Natural killer cell treated with Interleukin-12 subunit alpha and Interleukin-12 subunit beta and Interleukin-15 and Interleukin-18, amount 100 ng/mL, for 72 hours (primary cell): ENCODE results near the gene SENP6. TPM values are rescaled to one million over a fixed set of nuclear protein-coding genes. Genes with fewer than 3 reads are reported as not detected.
"Not testable (repeated sequence)": the region's sequence is repeated elsewhere in the genome, so short reads cannot be mapped to it uniquely, and the experiment has no call there.

Experiments used
- ATAC-seq, 2 donors: fragments of 150-1000 bp; cut with Tn5 transposase in 1 of 2; sonication (Bioruptor Pico), chemical (Tn5 transposase) in 1 of 2; 2 replicates each; pipeline ENCODE4 v1.10.0; 2021
- DNase-seq: peaks from one replicate; pipeline ENCODE4 v3.0.0; 2022; ENCODE audit warnings: low spot score
- H3K27ac Mint-ChIP-seq, 2 donors: 1 replicate in 1 of 2; 2 replicates in 1 of 2; pipeline ENCODE4 v1.8.0; 2022; ENCODE audit warnings: mixed read lengths in 2 of 2, mild to moderate bottlenecking in 1 of 2, moderate library complexity in 1 of 2
- H3K27me3 Mint-ChIP-seq, 2 donors: 1 replicate in 1 of 2; 2 replicates in 1 of 2; pipeline ENCODE4 v1.8.0; 2022; ENCODE audit warnings: mixed read lengths in 2 of 2
- H3K36me3 Mint-ChIP-seq: one replicate; pipeline ENCODE4 v1.8.0; 2022; ENCODE audit warnings: mixed read lengths
- H3K4me1 Mint-ChIP-seq, 2 donors: 1 replicate in 1 of 2; 2 replicates in 1 of 2; pipeline ENCODE4 v1.8.0; 2022; ENCODE audit warnings: low read depth in 2 of 2, mixed read lengths in 2 of 2, mild to moderate bottlenecking in 1 of 2
- H3K4me3 Mint-ChIP-seq: one replicate; pipeline ENCODE4 v1.8.0; 2022; ENCODE audit warnings: mixed read lengths
- H3K9me3 Mint-ChIP-seq: 2 replicates; pipeline ENCODE4 v1.8.0; 2022; ENCODE audit warnings: mixed read lengths
- total RNA-seq, 2 donors: library from RNA; stranded (reverse); gene quantifications; one replicate each; pipeline ENCODE4 v1.2.3, GENCODE V29; 2022

Gene SENP6
- total RNA-seq, result 10 to 100 TPM; 64.8 to 99.7 TPM

GRCh38 chr6:75601304-75602245 is at the start of gene SENP6:
TSS of gene SENP6 (plus strand) at chr6:75601880. CDS start at chr6:75602525, 645 bp downstream.
- peak within 1 kb of the TSS; percentile 96 for H3K4me3 Mint-ChIP-seq
- ATAC-seq, result peak; percentile 89 to 93
- peaks cover 5% of the 10 kb centered on the region for H3K36me3 Mint-ChIP-seq
- H3K9me3 Mint-ChIP-seq, result no peaks in the 10 kb centered on the region
- DNase-seq, result peak; percentile 84
- H3K27ac Mint-ChIP-seq, result peak within 1 kb of the TSS; percentile 89 to 96
- peaks cover 31 to 57% of the 10 kb centered on the region in 2 donors for H3K4me1 Mint-ChIP-seq
- H3K27me3 Mint-ChIP-seq, result no peaks in the 10 kb centered on the region

GRCh38 chr6:75556240-75556639 is 45.4 kb upstream of the SENP6 start:
- Mint-ChIP-seq H3K9me3 (no peaks in the 10 kb centered on the region), H3K27ac (no peak overlapping the region), H3K4me1 (peaks cover 4 to 7% of the 10 kb centered on the region in 2 donors), H3K27me3 (peaks cover 13 to 15% of the 10 kb centered on the region in 2 donors), H3K4me3 (no peak overlapping the region), H3K36me3 (no peaks in the 10 kb centered on the region)
- ATAC-seq (no peak), DNase-seq (no peak)

GRCh38 chr6:75557068-75557467 is 44.6 kb upstream of the SENP6 start:
- H3K27ac Mint-ChIP-seq, result no peak overlapping the region
- no peak overlapping the region for H3K4me3 Mint-ChIP-seq

GRCh38 chr6:75563032-75563431 is 38.6 kb upstream of the SENP6 start:
- no peak for DNase-seq
- ATAC-seq, result no peak
- peaks cover 2% of the 10 kb centered on the region for H3K9me3 Mint-ChIP-seq
- no peak overlapping the region for H3K27ac Mint-ChIP-seq
- no peak overlapping the region for H3K4me3 Mint-ChIP-seq
- H3K36me3 Mint-ChIP-seq, result peaks cover 16% of the 10 kb centered on the region
- H3K4me1 Mint-ChIP-seq, result no peaks in the 10 kb centered on the region
- peaks cover 26 to 50% of the 10 kb centered on the region in 2 donors for H3K27me3 Mint-ChIP-seq

More at GRCh38 chr6:75557068-75557467, 44.6 kb upstream of the SENP6 start:
- Mint-ChIP-seq H3K4me1 (no peaks in the 10 kb centered on the region), H3K36me3 (no peaks in the 10 kb centered on the region), H3K27me3 (peaks cover 15 to 18% of the 10 kb centered on the region in 2 donors), H3K9me3 (no peaks in the 10 kb centered on the region)
- DNase-seq (no peak), ATAC-seq (no peak)

GRCh38 chr6:75566137-75566767 is 35.4 kb upstream of the SENP6 start:
- no peak for ATAC-seq
- H3K27ac Mint-ChIP-seq, result no peak overlapping the region

GRCh38 chr6:75568100-75568499 is 33.6 kb upstream of the SENP6 start:
- H3K4me3 Mint-ChIP-seq, result no peak overlapping the region
- H3K36me3 Mint-ChIP-seq, result peaks cover 16% of the 10 kb centered on the region
- H3K4me1 Mint-ChIP-seq, result no peaks in the 10 kb centered on the region
- peaks cover 2% of the 10 kb centered on the region for H3K9me3 Mint-ChIP-seq
- DNase-seq, result no peak
- no peak overlapping the region for H3K27ac Mint-ChIP-seq
- peaks cover 33 to 54% of the 10 kb centered on the region in 2 donors for H3K27me3 Mint-ChIP-seq
- ATAC-seq, result no peak

More at GRCh38 chr6:75566137-75566767, 35.4 kb upstream of the SENP6 start:
- peaks cover 2% of the 10 kb centered on the region for H3K9me3 Mint-ChIP-seq
- H3K27me3 Mint-ChIP-seq, result peaks cover 31 to 55% of the 10 kb centered on the region in 2 donors
- no peak overlapping the region for H3K4me3 Mint-ChIP-seq
- peaks cover 16% of the 10 kb centered on the region for H3K36me3 Mint-ChIP-seq
- no peak for DNase-seq
- H3K4me1 Mint-ChIP-seq, result no peaks in the 10 kb centered on the region

GRCh38 chr6:75568965-75569364 is 32.7 kb upstream of the SENP6 start:
- DNase-seq, result no peak
- Mint-ChIP-seq H3K4me1 (no peaks in the 10 kb centered on the region), H3K27me3 (peaks cover 36 to 54% of the 10 kb centered on the region in 2 donors), H3K36me3 (peaks cover 16% of the 10 kb centered on the region), H3K27ac (no peak overlapping the region), H3K9me3 (peaks cover 2% of the 10 kb centered on the region), H3K4me3 (no peak overlapping the region)
- no peak for ATAC-seq

- not testable (repeated sequence) for H3K4me1 Mint-ChIP-seq, DNase-seq, ATAC-seq, H3K27ac Mint-ChIP-seq, H3K4me3 Mint-ChIP-seq, H3K36me3 Mint-ChIP-seq, H3K9me3 Mint-ChIP-seq
- peaks cover 42 to 43% of the 10 kb centered on the region in 2 donors for H3K27me3 Mint-ChIP-seq
Measured at GRCh38 chr6:75570671-75571070, 31.0 kb upstream of the SENP6 start.

- Mint-ChIP-seq H3K36me3 (peaks cover under 1% of the 10 kb centered on the region), H3K27me3 (peaks cover 33 to 37% of the 10 kb centered on the region in 2 donors), H3K9me3 (no peaks in the 10 kb centered on the region), H3K4me3 (no peak overlapping the region), H3K4me1 (no peaks in the 10 kb centered on the region), H3K27ac (no peak overlapping the region)
- ATAC-seq, result no peak
- DNase-seq, result no peak
Measured at GRCh38 chr6:75572072-75572471, 29.6 kb upstream of the SENP6 start.

- Mint-ChIP-seq H3K4me1 (peaks cover 5 to 13% of the 10 kb centered on the region in 2 donors), H3K9me3 (no peaks in the 10 kb centered on the region), H3K27me3 (peaks cover 17% of the 10 kb centered on the region in 2 donors), H3K4me3 (peak overlapping the region; percentile 2), H3K36me3 (no peaks in the 10 kb centered on the region), H3K27ac (no peak overlapping the region)
- peak in 1 of 2 donors; percentile 83 for ATAC-seq
- DNase-seq, result no peak
Measured at GRCh38 chr6:75579951-75580350, 21.7 kb upstream of the SENP6 start.

GRCh38 chr6:75581231-75581630 is 20.4 kb upstream of the SENP6 start:
- ATAC-seq (no peak), DNase-seq (no peak)
- Mint-ChIP-seq H3K36me3 (no peaks in the 10 kb centered on the region), H3K27ac (no peak overlapping the region), H3K9me3 (no peaks in the 10 kb centered on the region), H3K4me1 (peaks cover 5 to 13% of the 10 kb centered on the region in 2 donors), H3K4me3 (no peak overlapping the region), H3K27me3 (peaks cover 12 to 17% of the 10 kb centered on the region in 2 donors)

- H3K36me3 Mint-ChIP-seq, DNase-seq, H3K4me3 Mint-ChIP-seq, ATAC-seq, H3K9me3 Mint-ChIP-seq, H3K27ac Mint-ChIP-seq: not testable (repeated sequence)
- peaks cover 5 to 12% of the 10 kb centered on the region in 2 donors for H3K4me1 Mint-ChIP-seq
- H3K27me3 Mint-ChIP-seq, result peaks cover 12 to 17% of the 10 kb centered on the region in 2 donors
Measured at GRCh38 chr6:75584552-75584951, 17.1 kb upstream of the SENP6 start.

GRCh38 chr6:75588948-75589347 is 12.7 kb upstream of the SENP6 start:
- DNase-seq, result no peak
- H3K27me3 Mint-ChIP-seq, result peaks cover 2 to 7% of the 10 kb centered on the region in 2 donors
- H3K36me3 Mint-ChIP-seq, result no peaks in the 10 kb centered on the region
- no peak overlapping the region for H3K4me3 Mint-ChIP-seq
- no peak for ATAC-seq
- H3K27ac Mint-ChIP-seq, result no peak overlapping the region
- no peaks in the 10 kb centered on the region for H3K4me1 Mint-ChIP-seq
- no peaks in the 10 kb centered on the region for H3K9me3 Mint-ChIP-seq

- H3K4me3 Mint-ChIP-seq, result no peak overlapping the region
- no peak for DNase-seq
- H3K4me1 Mint-ChIP-seq, result no peaks in the 10 kb centered on the region
Measured at GRCh38 chr6:75590370-75590769, 11.3 kb upstream of the SENP6 start.

More at GRCh38 chr6:75590370-75590769, 11.3 kb upstream of the SENP6 start:
- Mint-ChIP-seq H3K27ac (no peak overlapping the region), H3K9me3 (no peaks in the 10 kb centered on the region), H3K27me3 (no peaks in the 10 kb centered on the region), H3K36me3 (no peaks in the 10 kb centered on the region)
- ATAC-seq, result no peak
